ENCODE data around the gene PANX3.

DNA sequence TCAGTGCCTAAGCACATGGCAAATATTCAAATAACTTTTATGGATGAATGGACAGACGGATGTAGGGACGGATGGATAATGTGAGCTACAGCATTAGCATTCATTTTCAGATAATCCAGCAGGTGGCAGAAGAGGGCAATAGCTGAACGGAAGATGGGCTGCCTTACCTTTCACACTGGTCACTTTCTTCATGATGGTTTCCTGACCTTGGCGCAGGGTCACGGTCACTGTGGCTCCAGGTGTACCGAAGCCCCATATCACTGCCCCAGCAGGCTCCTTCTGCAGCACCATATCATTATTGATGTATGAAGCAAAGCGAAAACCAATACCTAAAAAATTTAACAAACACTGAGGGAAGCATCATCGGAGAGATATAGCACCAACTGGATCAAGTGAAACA is 58.0 kb downstream of the PANX3 start:
- TF ChIP-seq, protein P1, sequence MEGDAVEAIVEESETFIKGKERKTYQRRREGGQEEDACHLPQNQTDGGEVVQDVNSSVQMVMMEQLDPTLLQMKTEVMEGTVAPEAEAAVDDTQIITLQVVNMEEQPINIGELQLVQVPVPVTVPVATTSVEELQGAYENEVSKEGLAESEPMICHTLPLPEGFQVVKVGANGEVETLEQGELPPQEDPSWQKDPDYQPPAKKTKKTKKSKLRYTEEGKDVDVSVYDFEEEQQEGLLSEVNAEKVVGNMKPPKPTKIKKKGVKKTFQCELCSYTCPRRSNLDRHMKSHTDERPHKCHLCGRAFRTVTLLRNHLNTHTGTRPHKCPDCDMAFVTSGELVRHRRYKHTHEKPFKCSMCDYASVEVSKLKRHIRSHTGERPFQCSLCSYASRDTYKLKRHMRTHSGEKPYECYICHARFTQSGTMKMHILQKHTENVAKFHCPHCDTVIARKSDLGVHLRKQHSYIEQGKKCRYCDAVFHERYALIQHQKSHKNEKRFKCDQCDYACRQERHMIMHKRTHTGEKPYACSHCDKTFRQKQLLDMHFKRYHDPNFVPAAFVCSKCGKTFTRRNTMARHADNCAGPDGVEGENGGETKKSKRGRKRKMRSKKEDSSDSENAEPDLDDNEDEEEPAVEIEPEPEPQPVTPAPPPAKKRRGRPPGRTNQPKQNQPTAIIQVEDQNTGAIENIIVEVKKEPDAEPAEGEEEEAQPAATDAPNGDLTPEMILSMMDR (conservative IDR thresholded peaks at IDR 0.05; ENCODE audit: low read depth, low read length), result peak; percentile 82
- TF ChIP-seq POLR2A (IDR thresholded peaks at IDR 0.05; ENCODE audit: low read depth, low read length), result no peak
- peak; percentile 91 for TF ChIP-seq RAD21 (IDR thresholded peaks at IDR 0.05; ENCODE audit: low read length)
- no peak for TF ChIP-seq BHLHE40 (IDR thresholded peaks at IDR 0.05; ENCODE audit: low read depth, low read length)
- TF ChIP-seq FOS (IDR thresholded peaks at IDR 0.05; ENCODE audit: low read depth, low read length), result no peak
